ENCODE data around the gene NT5DC2. TPM values are rescaled to one million over a fixed set of nuclear protein-coding genes. Genes with fewer than 3 reads are reported as not detected.

The NT5DC2 gene
- polyA plus RNA-seq, 3 donors, result 0.66 to 28.4 (median 0.67) TPM

DNA sequence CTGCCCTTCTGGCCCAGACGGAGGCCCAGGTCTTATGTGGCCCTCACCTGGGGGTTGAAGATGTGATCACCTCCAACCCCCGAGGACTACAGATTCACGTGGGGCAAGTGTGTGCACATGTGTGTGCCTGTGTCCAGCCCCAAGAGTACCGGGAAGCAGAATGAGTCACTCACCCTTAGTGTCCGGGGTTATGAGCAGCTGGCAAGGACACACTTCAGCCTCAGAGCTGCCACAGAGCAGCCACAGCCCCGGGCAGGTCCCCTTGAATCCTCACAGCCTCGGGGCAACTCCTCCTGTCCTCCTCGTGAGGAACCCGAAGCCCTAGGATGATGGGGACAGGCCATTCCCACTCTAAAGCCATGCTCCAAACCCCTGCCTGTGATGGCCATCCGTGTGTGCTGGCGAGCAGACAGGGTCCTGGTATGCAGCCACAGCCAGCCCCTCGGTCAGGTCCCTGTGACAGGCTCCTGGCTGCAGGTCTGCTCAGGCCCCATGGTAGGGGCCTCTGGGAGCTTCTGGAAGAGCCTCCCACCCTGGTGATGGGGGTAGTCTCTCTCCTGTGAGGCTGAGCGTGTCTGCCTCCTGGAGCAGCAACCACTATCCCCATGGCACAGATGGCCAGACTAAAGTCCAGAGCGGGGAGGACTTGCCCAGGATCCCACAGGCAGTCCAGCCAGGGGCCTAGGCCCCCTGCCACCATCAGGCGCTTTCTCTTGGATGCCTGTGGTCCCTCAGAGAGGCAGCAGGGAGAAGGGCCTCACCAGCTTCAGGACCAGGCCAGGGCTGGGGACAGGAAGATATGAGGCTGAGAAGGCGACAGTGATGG lies 37.7 kb downstream of the NT5DC2 start:
- H3K4me1 Mint-ChIP-seq, result peaks cover 90% of the 10 kb centered on the region
- peaks cover 22 to 45% of the 10 kb centered on the region in 2 donors for H3K36me3 Mint-ChIP-seq
- DNase-seq, result peak; percentile 73 to 81 (median 80)
- Histone ChIP-seq H3K4me3 (replicated peaks in 1 of 3; ENCODE audit: low read depth in 2 of 3, low read length in 3 of 3) (peak overlapping the region; percentile 46 to 81 (median 75)), H3K9me3 (replicated peaks in 1 of 2; ENCODE audit: control insufficient read depth in 1 of 2, insufficient read depth in 1 of 2, low read length in 2 of 2) (no peaks in the 10 kb centered on the region), H3K27ac (ENCODE audit: low read depth in 1 of 2, low read length in 2 of 2) (peak overlapping the region; percentile 71 to 94), H2AFZ (ENCODE audit: insufficient read depth, low read depth, low read length, poor library complexity, severe bottlenecking) (peak overlapping the region; percentile 78), H3K36me3 (replicated peaks in 1 of 2; ENCODE audit: control insufficient read depth in 1 of 2, insufficient read depth in 2 of 2, low read length in 2 of 2) (peaks cover 15 to 22% of the 10 kb centered on the region in 2 donors), H3K4me1 (ENCODE audit: control insufficient read depth in 1 of 2, insufficient read depth in 2 of 2, low read length in 2 of 2) (peaks cover 98 to 100% of the 10 kb centered on the region in 2 donors), H4K20me1 (ENCODE audit: insufficient read depth, low read length) (no peaks in the 10 kb centered on the region), H3K27me3 (ENCODE audit: control insufficient read depth in 2 of 2, insufficient read depth in 2 of 2, low read length in 2 of 2) (no peaks in the 10 kb centered on the region), H3K9ac (ENCODE audit: insufficient read depth, low read length, poor library complexity, severe bottlenecking) (peak overlapping the region; percentile 74), H3K4me2 (replicated peaks; ENCODE audit: extremely low read depth, low read length, poor library complexity, severe bottlenecking) (peak overlapping the region; percentile 86), H3K79me2 (ENCODE audit: insufficient read depth, low read length) (peaks cover 42% of the 10 kb centered on the region)
- 49% methylated on average over 14 of the region's 16 CpGs for WGBS (ENCODE audit: insufficient coverage)
- intact Hi-C loops (cut with micrococcal nuclease), result loop anchor here in 1 of 2 donors (5.0 kb wide), 1 partner anchor 36 kb away; the partner anchor contains the start of gene NT5DC2
- peak overlapping the region; percentile 76 to 95 (median 86) for H3K27ac Mint-ChIP-seq
- no peak for TF ChIP-seq CTCF (IDR thresholded peaks at IDR 0.05)
- H3K27me3 Mint-ChIP-seq (ENCODE audit: low read depth in 3 of 3), result no peaks in the 10 kb centered on the region
- H3K4me3 Mint-ChIP-seq, result peak overlapping the region; percentile 79 to 90
- no peaks in the 10 kb centered on the region for H3K9me3 Mint-ChIP-seq

DNA sequence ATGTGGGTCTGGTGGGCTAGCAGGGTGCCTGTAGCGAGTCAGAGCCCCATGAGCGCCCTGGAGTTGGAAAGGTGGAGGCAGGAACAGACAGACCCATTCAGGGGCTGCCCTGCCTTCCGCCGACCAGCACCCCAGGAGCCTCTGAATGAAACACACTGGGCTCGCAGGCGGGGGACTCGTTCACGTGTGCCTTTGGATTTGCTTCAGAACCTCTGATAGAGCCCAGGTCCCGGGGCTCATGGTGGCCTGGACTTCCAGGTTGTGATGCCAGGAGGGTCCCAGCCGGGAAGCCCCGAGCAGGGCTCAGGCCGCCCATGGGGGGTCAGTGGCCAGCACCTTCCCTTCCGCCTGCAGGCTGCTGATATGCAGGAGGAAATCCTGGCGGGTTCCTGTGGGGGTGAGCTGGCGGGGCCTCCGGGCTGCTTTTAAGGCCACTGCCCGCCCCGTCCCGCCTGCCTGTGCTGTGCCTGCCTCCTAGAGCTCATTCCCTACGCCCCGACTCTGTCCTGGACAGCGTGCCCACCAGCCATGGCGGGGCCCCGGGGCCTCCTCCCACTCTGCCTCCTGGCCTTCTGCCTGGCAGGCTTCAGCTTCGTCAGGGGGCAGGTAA lies 38.7 kb downstream of the NT5DC2 start, which contains the start of gene STAB1:
TSS of gene STAB1 (plus strand) at position 453 of the 610 bp plus-strand sequence. CDS start at position 529, 76 bp downstream.
- peak within 1 kb of the TSS; percentile 79 to 90 for H3K4me3 Mint-ChIP-seq
- Histone ChIP-seq H4K20me1 (ENCODE audit: insufficient read depth, low read length) (no peaks in the 10 kb centered on the region), H3K27ac (ENCODE audit: low read depth in 1 of 2, low read length in 2 of 2) (peak within 1 kb of the TSS; percentile 71 to 94)

More for the DNA sequence above, 38.7 kb downstream of the NT5DC2 start, which contains the start of gene STAB1:
- Mint-ChIP-seq H3K9me3 (peaks cover 0 to 3% (median 0%) of the 10 kb centered on the region in 7 donors), H3K27me3 (ENCODE audit: low read depth in 3 of 3) (peaks cover 0 to 3% (median 0%) of the 10 kb centered on the region in 3 donors), H3K27ac (peak within 1 kb of the TSS; percentile 76 to 95 (median 86)), H3K4me1 (peaks cover 90% of the 10 kb centered on the region), H3K36me3 (peaks cover 24 to 38% of the 10 kb centered on the region in 2 donors)
- Histone ChIP-seq H3K4me1 (ENCODE audit: control insufficient read depth in 1 of 2, insufficient read depth in 2 of 2, low read length in 2 of 2) (peaks cover 98 to 100% of the 10 kb centered on the region in 2 donors), H3K4me3 (replicated peaks in 1 of 3; ENCODE audit: low read depth in 2 of 3, low read length in 3 of 3) (peak within 1 kb of the TSS; percentile 46 to 81 (median 75)), H2AFZ (ENCODE audit: insufficient read depth, low read depth, low read length, poor library complexity, severe bottlenecking) (peak within 1 kb of the TSS; percentile 78), H3K9ac (ENCODE audit: insufficient read depth, low read length, poor library complexity, severe bottlenecking) (peak within 1 kb of the TSS; percentile 74), H3K9me3 (replicated peaks in 1 of 2; ENCODE audit: control insufficient read depth in 1 of 2, insufficient read depth in 1 of 2, low read length in 2 of 2) (no peaks in the 10 kb centered on the region), H3K4me2 (replicated peaks; ENCODE audit: extremely low read depth, low read length, poor library complexity, severe bottlenecking) (peak within 1 kb of the TSS; percentile 86), H3K27me3 (ENCODE audit: control insufficient read depth in 2 of 2, insufficient read depth in 2 of 2, low read length in 2 of 2) (no peaks in the 10 kb centered on the region), H3K36me3 (replicated peaks in 1 of 2; ENCODE audit: control insufficient read depth in 1 of 2, insufficient read depth in 2 of 2, low read length in 2 of 2) (peaks cover 13 to 25% of the 10 kb centered on the region in 2 donors), H3K79me2 (ENCODE audit: insufficient read depth, low read length) (peaks cover 32% of the 10 kb centered on the region)
- DNase-seq, result peak in 2 of 3 donors; percentile 38 to 41
- intact Hi-C loops (cut with micrococcal nuclease), result loop anchor here in 1 of 2 donors (5.0 kb wide), 1 partner anchor 37 kb away; the partner anchor contains the start of gene NT5DC2
- WGBS (ENCODE audit: insufficient coverage), result 6% methylated on average over 24 of the region's 25 CpGs
- no peak for TF ChIP-seq CTCF (IDR thresholded peaks at IDR 0.05)
